HCT116 (cell line): ENCODE data around the gene EHD4. TPM values are rescaled to one million over a fixed set of nuclear protein-coding genes. Genes with fewer than 3 reads are reported as not detected.

ENCODE experiments used
- ATAC-seq: fragments of 200-7000 bp; cut with Tn5 transposase; 2 replicates; pipeline ENCODE4 v1.9.1; 2020; ENCODE audit warnings: mild to moderate bottlenecking, moderate library complexity
- BruUV-seq: library from RNA; stranded (reverse); fragments of 400-500 nt; replicated peaks from 2 replicates; lab custom pipeline; 2021; lab: Mats Ljungman, UMichigan
- CTCF ChIA-PET: fragments of 300-600 bp; sonication (Branson Sonifier 250); formaldehyde crosslinking; loops from one replicate; lab custom pipeline; 2021; ENCODE audit warnings: antibody characterized with exemption; lab: Charles Lee
- POLR2A ChIA-PET: fragments of 300-600, 350-600 bp; sonication (Branson Sonifier 250); formaldehyde crosslinking; loops from one replicate; lab custom pipeline; 2021; ENCODE audit warnings: antibody characterized with exemption; lab: Charles Lee
- RAD21 ChIA-PET, 2 experiments: fragments of 300-600 bp; sonication (Branson Sonifier 250); formaldehyde crosslinking; loops; one replicate each; lab custom pipeline; 2023; ENCODE audit warnings: low total read pairs in 2 of 2; ENCODE audit not compliant: uncharacterized antibody in 2 of 2, unreplicated experiment in 2 of 2, low non-redundant PET in 1 of 2; lab: Charles Lee
- DNase-seq: peaks from one replicate; pipeline ENCODE4 v3.0.0-alpha.2; 2010; ENCODE audit warnings: low read depth, low spot score
- H2AFZ ChIP-seq: fragments of 200-600 bp; shearing (Covaris generic), sonication (generic); 2 replicates; pipeline ENCODE4 v1.6.1; 2017; ENCODE audit warnings: low read depth, mixed run types, mixed read lengths, antibody characterized with exemption, low read length; ENCODE audit not compliant: poor library complexity, severe bottlenecking
- H3K27ac ChIP-seq: 2 replicates; pipeline ENCODE4 v1.5.1; 2012; ENCODE audit warnings: low read depth, low read length
- H3K27me3 ChIP-seq: fragments of 200-600 bp; sonication (generic); 2 replicates; pipeline ENCODE4 v1.6.1; 2016; ENCODE audit warnings: mixed run types, low read length, mixed read lengths; ENCODE audit not compliant: insufficient read depth
- H3K36me3 ChIP-seq, 2 experiments: fragments of 200-500 bp in 1 of 2; fragments of 200-600 bp in 1 of 2; sonication (Bioruptor generic) in 1 of 2; sonication (generic) in 1 of 2; 2 replicates each; pipeline versions ENCODE4 v1.5.1 to v1.6.1; 2014 to 2016; ENCODE audit warnings: low read length in 2 of 2, inconsistent platforms in 1 of 2, mixed read lengths in 1 of 2, mixed run types in 1 of 2; ENCODE audit not compliant: insufficient read depth in 2 of 2, control insufficient read depth in 1 of 2
- H3K4me1 ChIP-seq, 2 experiments: fragments of 200-600 bp in 1 of 2; sonication (generic) in 1 of 2; 2 replicates each; pipeline versions ENCODE4 v1.5.1 to v1.6.1; 2012 to 2017; ENCODE audit warnings: low read length in 2 of 2, inconsistent platforms in 1 of 2, mild to moderate bottlenecking in 1 of 2, mixed read lengths in 1 of 2, mixed run types in 1 of 2, moderate library complexity in 1 of 2; ENCODE audit not compliant: insufficient read depth in 2 of 2, control insufficient read depth in 1 of 2
- H3K4me2 ChIP-seq: fragments of 200-600 bp; sonication (generic); 2 replicates; pipeline ENCODE4 v1.6.1; 2017; ENCODE audit warnings: mixed run types, low read length, mixed read lengths
- H3K4me3 ChIP-seq, 2 experiments: fragments of 200-600 bp in 1 of 2; sonication (generic) in 1 of 2; replicated peaks in 1 of 2; 2 replicates each; pipeline ENCODE4 v1.5.1; 2011 to 2016; ENCODE audit warnings: low read length in 2 of 2, control low read depth in 1 of 2, low read depth in 1 of 2, mild to moderate bottlenecking in 1 of 2, mixed read lengths in 1 of 2, mixed run types in 1 of 2
- H3K79me2 ChIP-seq: fragments of 200-600 bp; sonication (generic); 2 replicates; pipeline ENCODE4 v1.6.1; 2017; ENCODE audit warnings: mild to moderate bottlenecking, mixed run types, low read length, moderate library complexity, mixed read lengths; ENCODE audit not compliant: insufficient read depth
- H3K9ac ChIP-seq: fragments of 200-600 bp; sonication (generic); 2 replicates; pipeline ENCODE4 v1.6.1; 2016; ENCODE audit warnings: low read length, mixed read lengths
- H3K9me2 ChIP-seq: fragments of 200-600 bp; sonication (generic), shearing (Covaris generic); 2 replicates; pipeline ENCODE4 v1.6.1; 2017; ENCODE audit warnings: mixed run types, mild to moderate bottlenecking, moderate library complexity; ENCODE audit not compliant: insufficient read depth
- H3K9me3 ChIP-seq, 2 experiments: fragments of 200-500 bp in 1 of 2; fragments of 200-600 bp in 1 of 2; sonication (Bioruptor generic) in 1 of 2; sonication (generic) in 1 of 2; 2 replicates each; pipeline ENCODE4 v1.6.1; 2014 to 2017; ENCODE audit warnings: low read length in 2 of 2, mixed read lengths in 2 of 2, inconsistent platforms in 1 of 2, low read depth in 1 of 2, mild to moderate bottlenecking in 1 of 2, mixed run types in 1 of 2, moderate library complexity in 1 of 2; ENCODE audit not compliant: control insufficient read depth in 1 of 2, insufficient read depth in 1 of 2
- H4K20me1 ChIP-seq: fragments of 200-600 bp; sonication (generic), shearing (Covaris generic); 2 replicates; pipeline ENCODE4 v1.6.1; 2017; ENCODE audit warnings: mixed run types, mild to moderate bottlenecking, moderate library complexity; ENCODE audit not compliant: insufficient read depth
- CBX3 ChIP-seq: IDR thresholded peaks from 2 replicates; pipeline ENCODE4 v1.6.1; 2012; ENCODE audit warnings: low read depth
- ELF1 ChIP-seq: IDR thresholded peaks from 2 replicates; pipeline ENCODE4 v1.6.1; 2012; ENCODE audit warnings: low read depth, borderline replicate concordance
- EZH2 ChIP-seq: fragments of 200-600 bp; sonication (generic); IDR thresholded peaks from 2 replicates; pipeline ENCODE4 v1.6.1; 2017; ENCODE audit warnings: antibody characterized with exemption, mixed run types
- EZH2phosphoT487 ChIP-seq: fragments of 200-600 bp; IDR thresholded peaks from 2 replicates; pipeline ENCODE4 v1.6.1; 2018; ENCODE audit warnings: antibody characterized with exemption, borderline replicate concordance
- FOSL1 ChIP-seq: IDR thresholded peaks from 2 replicates; pipeline ENCODE4 v1.6.1; 2012; ENCODE audit warnings: low read depth
- JUND ChIP-seq: IDR thresholded peaks from 2 replicates; pipeline ENCODE4 v1.6.1; 2012
- POLR2A ChIP-seq: IDR thresholded peaks from 2 replicates; pipeline ENCODE4 v1.7.0; 2011; ENCODE audit warnings: borderline replicate concordance; ENCODE audit not compliant: insufficient read depth, insufficient read length; ENCODE audit errors: extremely low read depth
- RAD21 ChIP-seq: IDR thresholded peaks from 2 replicates; pipeline ENCODE4 v1.6.1; 2012; ENCODE audit warnings: low read depth, mild to moderate bottlenecking
- REST ChIP-seq: IDR thresholded peaks from 2 replicates; pipeline ENCODE4 v1.6.1; 2012; ENCODE audit warnings: low read depth
- SIN3A ChIP-seq: IDR thresholded peaks from 2 replicates; pipeline ENCODE4 v1.6.1; 2012; ENCODE audit warnings: low read depth
- SRF ChIP-seq: IDR thresholded peaks from 2 replicates; pipeline ENCODE4 v1.6.1; 2012; ENCODE audit warnings: low read depth
- TCF7L2 ChIP-seq: IDR thresholded peaks from 2 replicates; pipeline ENCODE4 v1.7.0; 2011; ENCODE audit warnings: borderline replicate concordance, inconsistent platforms; ENCODE audit not compliant: insufficient read depth, insufficient read length; ENCODE audit errors: extremely low read depth
- YY1 ChIP-seq: IDR thresholded peaks from 2 replicates; pipeline ENCODE4 v1.6.1; 2011; ENCODE audit warnings: low read length, low read depth, moderate library complexity, mild to moderate bottlenecking; ENCODE audit not compliant: insufficient replicate concordance; ENCODE audit errors: extremely low read depth
- ZBTB33 ChIP-seq: IDR thresholded peaks from 2 replicates; pipeline ENCODE4 v1.6.1; 2011; ENCODE audit warnings: mild to moderate bottlenecking, low read length, moderate library complexity; ENCODE audit not compliant: insufficient replicate concordance; ENCODE audit errors: extremely low read depth
- ZFX ChIP-seq: fragments of 450-650 bp; IDR thresholded peaks from 2 replicates; pipeline ENCODE4 v1.6.1; 2017
- ZNF274 ChIP-seq: fragments of 200-500 bp; sonication (Bioruptor generic); IDR thresholded peaks from 2 replicates; pipeline ENCODE4 v1.6.1; 2014; ENCODE audit warnings: mild to moderate bottlenecking, low read depth, low read length, inconsistent platforms
- intact Hi-C: fragments of 100-400 bp; cut with micrococcal nuclease; formaldehyde crosslinking; loops from 2 replicates; pipeline ENCODE4 v1.10.0; 2022
- total RNA-seq: library from RNA; stranded (reverse); gene quantifications from one replicate; pipeline ENCODE4 v1.2.1, GENCODE V29; 2021; ENCODE audit not compliant: unreplicated experiment
- TF ChIP-seq, protein P1 (sequence below): IDR thresholded peaks from 2 replicates; pipeline ENCODE4 v1.6.1; 2012
- TF ChIP-seq, protein P2 (sequence below), 3 experiments: fragments of 200-600 bp in 1 of 3; sonication (generic) in 1 of 3; IDR thresholded peaks in 2 of 3; conservative IDR thresholded peaks in 1 of 3; 2 replicates each; pipeline ENCODE4 v1.5.1; 2012 to 2017; ENCODE audit warnings: low read depth in 2 of 3, low read length in 2 of 3, antibody characterized with exemption in 1 of 3, borderline replicate concordance in 1 of 3, control low read depth in 1 of 3, mild to moderate bottlenecking in 1 of 3, mixed read lengths in 1 of 3, mixed run types in 1 of 3, moderate library complexity in 1 of 3; ENCODE audit not compliant: insufficient read depth in 1 of 3
- TF ChIP-seq, protein P3 (sequence below): IDR thresholded peaks from 2 replicates; pipeline ENCODE4 v1.6.1; 2012

Gene EHD4
- total RNA-seq, 1 experiment from 2014 or later: 28.0 TPM

DNA sequence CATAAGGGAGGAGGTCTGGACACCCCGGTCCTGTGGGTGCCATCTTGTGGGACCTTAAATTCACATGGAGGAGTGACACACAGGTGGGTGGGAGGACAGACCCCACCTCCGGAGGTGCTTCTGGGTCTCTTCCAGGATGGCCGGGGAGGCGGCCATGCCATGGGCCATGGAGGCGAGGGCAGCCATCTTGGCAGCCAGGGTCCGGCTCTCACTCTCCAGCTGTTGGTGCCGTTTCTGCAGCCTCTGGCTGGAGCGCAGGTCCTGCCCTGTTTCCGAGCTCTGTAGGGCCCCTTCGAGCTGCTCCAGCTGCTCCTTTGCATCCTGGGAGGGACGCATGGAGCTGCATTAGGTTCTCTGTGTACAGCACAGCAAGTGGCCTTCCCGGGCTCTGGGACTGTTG, 97.6 kb downstream of the EHD4 start:
- Histone ChIP-seq H2AFZ (no peak overlapping the region), H3K4me1 (peaks cover 0 to 8% of the 10 kb centered on the region in 2 experiments; a peak in 2 of 4 replicates), H3K27ac (no peak overlapping the region), H3K36me3 (no peaks in the 10 kb centered on the region), H3K9ac (no peak overlapping the region), H3K4me2 (no peak overlapping the region), H3K9me2 (no peaks in the 10 kb centered on the region), H3K4me3 (no peak overlapping the region), H3K79me2 (no peaks in the 10 kb centered on the region), H3K27me3 (no peaks in the 10 kb centered on the region), H3K9me3 (no peaks in the 10 kb centered on the region), H4K20me1 (no peaks in the 10 kb centered on the region)
- no peak for DNase-seq
- RAD21 ChIA-PET: no interaction called here
- ATAC-seq: no peak
- no TSS peak for BruUV-seq
- POLR2A ChIA-PET: no interaction called here
- CTCF ChIA-PET: no interaction called here
- TF ChIP-seq, protein P1, sequence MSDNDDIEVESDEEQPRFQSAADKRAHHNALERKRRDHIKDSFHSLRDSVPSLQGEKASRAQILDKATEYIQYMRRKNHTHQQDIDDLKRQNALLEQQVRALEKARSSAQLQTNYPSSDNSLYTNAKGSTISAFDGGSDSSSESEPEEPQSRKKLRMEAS: no peak
- TF ChIP-seq POLR2A (no peak), CBX3 (no peak), TCF7L2 (no peak), EZH2phosphoT487 (no peak), ZFX (no peak), SIN3A (no peak), REST (no peak), RAD21 (no peak), EZH2 (no peak), ELF1 (no peak), YY1 (no peak), FOSL1 (no peak), ZNF274 (no peak), JUND (no peak), SRF (no peak), ZBTB33 (no peak)
- TF ChIP-seq, protein P2, sequence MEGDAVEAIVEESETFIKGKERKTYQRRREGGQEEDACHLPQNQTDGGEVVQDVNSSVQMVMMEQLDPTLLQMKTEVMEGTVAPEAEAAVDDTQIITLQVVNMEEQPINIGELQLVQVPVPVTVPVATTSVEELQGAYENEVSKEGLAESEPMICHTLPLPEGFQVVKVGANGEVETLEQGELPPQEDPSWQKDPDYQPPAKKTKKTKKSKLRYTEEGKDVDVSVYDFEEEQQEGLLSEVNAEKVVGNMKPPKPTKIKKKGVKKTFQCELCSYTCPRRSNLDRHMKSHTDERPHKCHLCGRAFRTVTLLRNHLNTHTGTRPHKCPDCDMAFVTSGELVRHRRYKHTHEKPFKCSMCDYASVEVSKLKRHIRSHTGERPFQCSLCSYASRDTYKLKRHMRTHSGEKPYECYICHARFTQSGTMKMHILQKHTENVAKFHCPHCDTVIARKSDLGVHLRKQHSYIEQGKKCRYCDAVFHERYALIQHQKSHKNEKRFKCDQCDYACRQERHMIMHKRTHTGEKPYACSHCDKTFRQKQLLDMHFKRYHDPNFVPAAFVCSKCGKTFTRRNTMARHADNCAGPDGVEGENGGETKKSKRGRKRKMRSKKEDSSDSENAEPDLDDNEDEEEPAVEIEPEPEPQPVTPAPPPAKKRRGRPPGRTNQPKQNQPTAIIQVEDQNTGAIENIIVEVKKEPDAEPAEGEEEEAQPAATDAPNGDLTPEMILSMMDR (IDR thresholded peaks at IDR 0.05 in 2 of 3, conservative IDR thresholded peaks at IDR 0.05 in 1 of 3; ENCODE audit: borderline replicate concordance in 1 of 3, insufficient read depth in 1 of 3, low read depth in 2 of 3, low read length in 2 of 3): no peak
- TF ChIP-seq, protein P3, sequence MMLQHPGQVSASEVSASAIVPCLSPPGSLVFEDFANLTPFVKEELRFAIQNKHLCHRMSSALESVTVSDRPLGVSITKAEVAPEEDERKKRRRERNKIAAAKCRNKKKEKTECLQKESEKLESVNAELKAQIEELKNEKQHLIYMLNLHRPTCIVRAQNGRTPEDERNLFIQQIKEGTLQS: no peak
- intact Hi-C loops: no loop called here
